GM12878 (cell line): ENCODE results near the gene ST8SIA1. TPM values are rescaled to one million over a fixed set of nuclear protein-coding genes. Genes with fewer than 3 reads are reported as not detected.

ENCODE experiments used
- ATAC-seq: fragments of 200-7000 bp; cut with Tn5 transposase; 3 replicates; pipeline ENCODE4 v1.9.1; 2020; ENCODE audit warnings: mild to moderate bottlenecking, moderate library complexity
- BruUV-seq: library from RNA; stranded (reverse); fragments of 400-500 nt; replicated peaks from 2 replicates; lab custom pipeline; 2021; lab: Mats Ljungman, UMichigan
- CTCF ChIA-PET: fragments of 300-600 bp; sonication (Branson Sonifier 250); formaldehyde crosslinking; extraction: SDS; loops from one replicate; lab custom pipeline; 2021; ENCODE audit warnings: inconsistent platforms; lab: Yijun Ruan, JAX
- POLR2A ChIA-PET: fragments of 350-600 bp; formaldehyde crosslinking; extraction: SDS; loops from one replicate; lab custom pipeline; 2021; ENCODE audit warnings: inconsistent platforms; lab: Charles Lee
- RAD21 ChIA-PET: fragments of 300-600 bp; sonication (Branson Sonifier 250); formaldehyde crosslinking; loops from one replicate; lab custom pipeline; 2023; ENCODE audit warnings: antibody characterized with exemption; ENCODE audit not compliant: unreplicated experiment; lab: Charles Lee
- SMC1A ChIA-PET: fragments of 300-600 bp; sonication (Branson Sonifier 250); formaldehyde crosslinking; loops from one replicate; lab custom pipeline; 2023; ENCODE audit not compliant: unreplicated experiment, uncharacterized antibody; lab: Charles Lee
- DNase-seq: peaks from one replicate; pipeline ENCODE4 v3.0.0-alpha.2; 2011; ENCODE audit warnings: low read depth, low spot score
- FAIRE-seq: peaks from 3 replicates; lab custom pipeline; 2011; peaks lifted over from hg19 to GRCh38; lab: Jason Lieb, UNC
- H2AFZ ChIP-seq: 2 replicates; pipeline ENCODE4 v1.6.0; 2011; ENCODE audit warnings: low read depth, low read length, control low read depth; ENCODE audit not compliant: control insufficient read depth
- H3K27ac ChIP-seq: 2 replicates; pipeline ENCODE4 v1.5.1; 2011; ENCODE audit warnings: control low read depth; ENCODE audit not compliant: control insufficient read depth, insufficient read depth
- H3K27me3 ChIP-seq, 2 experiments: replicated peaks in 1 of 2; 2 replicates each; pipeline versions ENCODE4 v1.6.0 to v1.6.1; 2011; ENCODE audit warnings: low read length in 1 of 2; ENCODE audit not compliant: control insufficient read depth in 2 of 2, insufficient read depth in 2 of 2
- H3K36me3 ChIP-seq, 2 experiments: 2 replicates each; pipeline ENCODE4 v1.5.1; 2011; ENCODE audit warnings: low read length in 1 of 2; ENCODE audit not compliant: control insufficient read depth in 2 of 2, insufficient read depth in 2 of 2
- H3K4me1 ChIP-seq: 2 replicates; pipeline ENCODE4 v1.6.1; 2011; ENCODE audit warnings: mild to moderate bottlenecking, low read length, moderate library complexity, mixed read lengths; ENCODE audit not compliant: control insufficient read depth, insufficient read depth
- H3K4me2 ChIP-seq: 2 replicates; pipeline ENCODE4 v1.6.0; 2011; ENCODE audit warnings: control low read depth; ENCODE audit not compliant: control insufficient read depth, insufficient read depth
- H3K4me3 ChIP-seq: fragments of 200-600 bp; sonication (generic); 2 replicates; pipeline ENCODE4 v1.5.1; 2016
- H3K79me2 ChIP-seq: 2 replicates; pipeline ENCODE4 v1.6.0; 2011; ENCODE audit warnings: low read length; ENCODE audit not compliant: control insufficient read depth, insufficient read depth
- H3K9ac ChIP-seq: 2 replicates; pipeline ENCODE4 v1.8.0; 2011; ENCODE audit warnings: low read length, control low read depth, mixed read lengths; ENCODE audit not compliant: control insufficient read depth, insufficient read depth
- H3K9me3 ChIP-seq: replicated peaks from 3 replicates; pipeline ENCODE4 v1.5.1; 2011; ENCODE audit warnings: mild to moderate bottlenecking, low read length; ENCODE audit not compliant: control insufficient read depth, insufficient read depth
- H4K20me1 ChIP-seq: 2 replicates; pipeline ENCODE4 v1.6.0; 2011; ENCODE audit not compliant: control insufficient read depth, insufficient read depth
- ASH2L ChIP-seq: fragments of 300-600, 200-600 bp; sonication (generic); IDR thresholded peaks from 2 replicates; pipeline ENCODE4 v1.6.1; 2017; ENCODE audit warnings: low read depth, mild to moderate bottlenecking, borderline replicate concordance
- CREB1 ChIP-seq: IDR thresholded peaks from 2 replicates; pipeline ENCODE4 v1.6.1; 2012; ENCODE audit warnings: low read depth, mild to moderate bottlenecking, inconsistent platforms
- GATAD2B ChIP-seq: fragments of 450-650 bp; conservative IDR thresholded peaks from 2 replicates; pipeline ENCODE4 v1.6.1; 2017; ENCODE audit warnings: low read depth, mild to moderate bottlenecking, moderate library complexity
- IKZF2 ChIP-seq, 2 experiments: fragments of 450-650 bp; IDR thresholded peaks; 2 replicates each; pipeline ENCODE4 v1.6.1; 2017; ENCODE audit warnings: mild to moderate bottlenecking in 2 of 2, moderate library complexity in 2 of 2
- MYC ChIP-seq: IDR thresholded peaks from 2 replicates; pipeline ENCODE4 v1.6.1; 2011; ENCODE audit warnings: mild to moderate bottlenecking, low read length, moderate library complexity, inconsistent platforms; ENCODE audit not compliant: insufficient read depth, insufficient replicate concordance, insufficient read length, severe bottlenecking
- POLR2AphosphoS5 ChIP-seq: IDR thresholded peaks from 2 replicates; pipeline ENCODE4 v1.6.1; 2011; ENCODE audit warnings: mild to moderate bottlenecking, low read length, inconsistent platforms
- RCOR1 ChIP-seq: conservative IDR thresholded peaks from 2 replicates; pipeline ENCODE4 v1.6.1; 2012; ENCODE audit warnings: low read depth, low read length, improper control_type of control experiment
- ZBED1 ChIP-seq: IDR thresholded peaks from 2 replicates; pipeline ENCODE4 v1.6.1; 2016; ENCODE audit warnings: borderline replicate concordance
- WGBS: methylation state at CpG from one replicate; pipeline ENCODE4 v1.1.6; 2016; ENCODE audit warnings: low lambda C conversion rate; ENCODE audit not compliant: insufficient replicate concordance, insufficient coverage; ENCODE audit errors: missing lambda C conversion rate; 5-methylcytosine and 5-hydroxymethylcytosine counted together
- in situ Hi-C: fragments of 300-500 bp; cut with MboI; formaldehyde crosslinking; loops from 9 replicates; pipeline ENCODE4 v1.14.3; 2018; ENCODE audit warnings: mixed read lengths
- intact Hi-C: fragments of 100-400 bp; cut with micrococcal nuclease; formaldehyde crosslinking; loops from one replicate; pipeline ENCODE4 v1.14.2; 2022; ENCODE audit not compliant: unreplicated experiment
- polyA plus RNA-seq, 11 experiments: library from polyadenylated mRNA; depleted of rRNA in 4 of 11; unstranded in 6 of 11; stranded (reverse) in 5 of 11; fragments of >200 nt; fragmentation: Nextera tagmentation in 4 of 11; fragmentation: Illumina TruSeq in 1 of 11; extraction: Ambion mirVana in 4 of 11; extraction: Trizol in 1 of 11; gene quantifications; 1 replicate in 1 of 11; 2 replicates in 10 of 11; pipeline versions ENCODE4 v1.2.1 to v1.2.3, GENCODE V29; 2011 to 2016; ENCODE audit warnings: inconsistent platforms in 2 of 11, missing spikeins in 2 of 11, low read depth in 1 of 11
- total RNA-seq, 4 experiments: library from RNA; depleted of rRNA in 3 of 4; stranded (reverse); fragments of >200 nt in 3 of 4; fragmentation: Illumina TruSeq in 1 of 4; extraction: Trizol in 1 of 4; gene quantifications; 2 replicates each; pipeline versions ENCODE4 v1.2.1 to v1.2.3, GENCODE V29; 2013 to 2021
- TF ChIP-seq, protein P1 (sequence below): fragments of 150-350 bp; IDR thresholded peaks from 2 replicates; pipeline ENCODE4 v1.6.1; 2014; ENCODE audit warnings: mild to moderate bottlenecking, low read depth, low read length
- TF ChIP-seq, protein P2 (sequence below): fragments of 450-650 bp; IDR thresholded peaks from 2 replicates; pipeline ENCODE4 v1.6.1; 2018; ENCODE audit warnings: borderline replicate concordance, mild to moderate bottlenecking; ENCODE audit not compliant: partially characterized antibody

The ST8SIA1 gene
- total and polyA plus RNA-seq, 10 of the 15 experiments (the other 5 are each of a cell fraction or from before 2014, with no cell fraction given), result 0.23 to 0.35 (median 0.23) TPM; not detected in 7

DNA sequence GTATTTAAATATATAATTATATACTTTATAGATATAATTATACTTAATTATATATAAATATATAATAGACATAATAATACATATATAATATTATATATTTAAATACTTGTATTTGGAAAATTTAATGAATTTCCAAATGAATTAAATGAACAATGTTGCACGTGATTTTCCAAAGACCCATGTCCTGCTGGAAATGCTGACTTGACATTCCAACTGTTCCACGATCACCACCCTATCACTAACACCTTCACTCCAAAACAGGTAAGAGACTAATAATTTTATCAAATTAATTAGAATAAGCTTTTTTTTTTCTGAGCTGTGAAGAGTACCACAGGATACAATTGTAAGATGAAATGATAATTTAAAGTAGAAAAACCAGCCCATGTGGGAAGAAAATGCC lies 103.4 kb downstream of the ST8SIA1 start:
- H3K27me3 ChIP-seq, result no peaks in the 10 kb centered on the region
- BruUV-seq, result no TSS peak
- POLR2A ChIA-PET, result no interaction called here
- no peaks in the 10 kb centered on the region for H3K4me1 ChIP-seq
- no peak overlapping the region for H3K4me3 ChIP-seq
- no peaks in the 10 kb centered on the region for H4K20me1 ChIP-seq
- H2AFZ ChIP-seq, result no peak overlapping the region
- H3K9ac ChIP-seq, result no peak overlapping the region
- intact Hi-C loops, result no loop called here
- no peak overlapping the region for H3K27ac ChIP-seq
- H3K4me2 ChIP-seq, result no peak overlapping the region
- TF ChIP-seq RCOR1 (no peak), MYC (no peak), IKZF2 (IDR thresholded peaks at IDR 0.05) (no peak), ASH2L (no peak), CREB1 (no peak), POLR2AphosphoS5 (no peak), ZBED1 (no peak), GATAD2B (no peak)
- TF ChIP-seq, protein P1, sequence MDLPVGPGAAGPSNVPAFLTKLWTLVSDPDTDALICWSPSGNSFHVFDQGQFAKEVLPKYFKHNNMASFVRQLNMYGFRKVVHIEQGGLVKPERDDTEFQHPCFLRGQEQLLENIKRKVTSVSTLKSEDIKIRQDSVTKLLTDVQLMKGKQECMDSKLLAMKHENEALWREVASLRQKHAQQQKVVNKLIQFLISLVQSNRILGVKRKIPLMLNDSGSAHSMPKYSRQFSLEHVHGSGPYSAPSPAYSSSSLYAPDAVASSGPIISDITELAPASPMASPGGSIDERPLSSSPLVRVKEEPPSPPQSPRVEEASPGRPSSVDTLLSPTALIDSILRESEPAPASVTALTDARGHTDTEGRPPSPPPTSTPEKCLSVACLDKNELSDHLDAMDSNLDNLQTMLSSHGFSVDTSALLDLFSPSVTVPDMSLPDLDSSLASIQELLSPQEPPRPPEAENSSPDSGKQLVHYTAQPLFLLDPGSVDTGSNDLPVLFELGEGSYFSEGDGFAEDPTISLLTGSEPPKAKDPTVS, result no peak
- TF ChIP-seq, protein P2, sequence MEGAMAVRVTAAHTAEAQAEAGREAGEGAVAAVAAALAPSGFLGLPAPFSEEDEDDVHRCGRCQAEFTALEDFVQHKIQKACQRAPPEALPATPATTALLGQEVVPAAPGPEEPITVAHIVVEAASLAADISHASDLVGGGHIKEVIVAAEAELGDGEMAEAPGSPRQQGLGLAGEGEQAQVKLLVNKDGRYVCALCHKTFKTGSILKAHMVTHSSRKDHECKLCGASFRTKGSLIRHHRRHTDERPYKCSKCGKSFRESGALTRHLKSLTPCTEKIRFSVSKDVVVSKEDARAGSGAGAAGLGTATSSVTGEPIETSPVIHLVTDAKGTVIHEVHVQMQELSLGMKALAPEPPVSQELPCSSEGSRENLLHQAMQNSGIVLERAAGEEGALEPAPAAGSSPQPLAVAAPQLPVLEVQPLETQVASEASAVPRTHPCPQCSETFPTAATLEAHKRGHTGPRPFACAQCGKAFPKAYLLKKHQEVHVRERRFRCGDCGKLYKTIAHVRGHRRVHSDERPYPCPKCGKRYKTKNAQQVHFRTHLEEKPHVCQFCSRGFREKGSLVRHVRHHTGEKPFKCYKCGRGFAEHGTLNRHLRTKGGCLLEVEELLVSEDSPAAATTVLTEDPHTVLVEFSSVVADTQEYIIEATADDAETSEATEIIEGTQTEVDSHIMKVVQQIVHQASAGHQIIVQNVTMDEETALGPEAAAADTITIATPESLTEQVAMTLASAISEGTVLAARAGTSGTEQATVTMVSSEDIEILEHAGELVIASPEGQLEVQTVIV, result no peak
- SMC1A ChIA-PET, result no interaction called here
- no peaks in the 10 kb centered on the region for H3K79me2 ChIP-seq
- in situ Hi-C loops, result no loop called here
- RAD21 ChIA-PET, result no interaction called here
- no peak for FAIRE-seq
- CTCF ChIA-PET, result no interaction called here
- 18% methylated on average over 2 of the region's 2 CpGs for WGBS
- no peaks in the 10 kb centered on the region for H3K9me3 ChIP-seq
- DNase-seq, result no peak
- no peaks in the 10 kb centered on the region for H3K36me3 ChIP-seq
- ATAC-seq, result no peak
